PC-9 (cell line): ENCODE measurements around the gene HCN4.

Experiments
- EZH2 ChIP-seq: fragments of 200-600 bp; sonication (generic); IDR thresholded peaks from 2 replicates; pipeline ENCODE4 v1.8.0; 2017; ENCODE audit warnings: antibody characterized with exemption, low read depth
- TF ChIP-seq, protein P1 (sequence below): fragments of 200-600 bp; sonication (generic); conservative IDR thresholded peaks from 2 replicates; pipeline ENCODE4 v1.6.1; 2017; ENCODE audit warnings: mixed run types, antibody characterized with exemption, mild to moderate bottlenecking, moderate library complexity

- TF ChIP-seq, protein P1, sequence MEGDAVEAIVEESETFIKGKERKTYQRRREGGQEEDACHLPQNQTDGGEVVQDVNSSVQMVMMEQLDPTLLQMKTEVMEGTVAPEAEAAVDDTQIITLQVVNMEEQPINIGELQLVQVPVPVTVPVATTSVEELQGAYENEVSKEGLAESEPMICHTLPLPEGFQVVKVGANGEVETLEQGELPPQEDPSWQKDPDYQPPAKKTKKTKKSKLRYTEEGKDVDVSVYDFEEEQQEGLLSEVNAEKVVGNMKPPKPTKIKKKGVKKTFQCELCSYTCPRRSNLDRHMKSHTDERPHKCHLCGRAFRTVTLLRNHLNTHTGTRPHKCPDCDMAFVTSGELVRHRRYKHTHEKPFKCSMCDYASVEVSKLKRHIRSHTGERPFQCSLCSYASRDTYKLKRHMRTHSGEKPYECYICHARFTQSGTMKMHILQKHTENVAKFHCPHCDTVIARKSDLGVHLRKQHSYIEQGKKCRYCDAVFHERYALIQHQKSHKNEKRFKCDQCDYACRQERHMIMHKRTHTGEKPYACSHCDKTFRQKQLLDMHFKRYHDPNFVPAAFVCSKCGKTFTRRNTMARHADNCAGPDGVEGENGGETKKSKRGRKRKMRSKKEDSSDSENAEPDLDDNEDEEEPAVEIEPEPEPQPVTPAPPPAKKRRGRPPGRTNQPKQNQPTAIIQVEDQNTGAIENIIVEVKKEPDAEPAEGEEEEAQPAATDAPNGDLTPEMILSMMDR, result no peak
- no peak for TF ChIP-seq EZH2
Measured at GRCh38 chr15:73333001-73333400, 35.8 kb downstream of the HCN4 start.
